DMS114 treated with DMSO at 0.1 percent for 48 hours (cell line): ENCODE measurements around the gene DNAI1.

Source experiments
- DNase-seq: peaks from one replicate; lab custom pipeline; 2025; ENCODE audit not compliant: unreplicated experiment; lab: John Stamatoyannopoulos, UW

The DNAI1 gene

GRCh38 chr9:34557426-34558321 is 99.1 kb downstream of the DNAI1 start:
- no peak for DNase-seq

- no peak for DNase-seq
These were observed 99.8 kb downstream of the DNAI1 start for GRCh38 chr9:34558364-34558763.

- no peak for DNase-seq
These were observed 100.5 kb downstream of the DNAI1 start for GRCh38 chr9:34558919-34559623.

- DNase-seq = no peak
These were observed 101.2 kb downstream of the DNAI1 start for GRCh38 chr9:34559624-34560455.

GRCh38 chr9:34560599-34561214 is 102.1 kb downstream of the DNAI1 start:
- DNase-seq = no peak

GRCh38 chr9:34562135-34562745 is 103.6 kb downstream of the DNAI1 start:
- DNase-seq = no peak

GRCh38 chr9:34563262-34563661 is 104.7 kb downstream of the DNAI1 start:
- DNase-seq = no peak

- no peak for DNase-seq
These were observed 106.0 kb downstream of the DNAI1 start for GRCh38 chr9:34564617-34565016.

GRCh38 chr9:34565856-34566255 is 107.3 kb downstream of the DNAI1 start:
- no peak for DNase-seq

GRCh38 chr9:34566322-34566721 is 107.7 kb downstream of the DNAI1 start:
- no peak for DNase-seq

- no peak for DNase-seq
These were observed 108.4 kb downstream of the DNAI1 start for GRCh38 chr9:34566972-34567371.

- DNase-seq = no peak
These were observed 109.5 kb downstream of the DNAI1 start for GRCh38 chr9:34568133-34568532.

GRCh38 chr9:34568774-34569173 is 110.2 kb downstream of the DNAI1 start:
- DNase-seq = no peak

GRCh38 chr9:34570376-34570775 is 111.8 kb downstream of the DNAI1 start:
- no peak for DNase-seq
